Renal pelvis (tissue), 4 donors: ENCODE data around the gene KPNA6. TPM values are rescaled to one million over a fixed set of nuclear protein-coding genes. Genes with fewer than 3 reads are reported as not detected.
A peak's percentile ranks its signal among the peaks of the same experiment; 100 is the strongest.
"Not testable (repeated sequence)": the region's sequence is repeated elsewhere in the genome, so short reads cannot be mapped to it uniquely, and the experiment has no call there.

Experiments used
- DNase-seq: peaks from one replicate; pipeline ENCODE4 v3.0.0-alpha.2; 2013
- polyA plus RNA-seq, 3 donors: library from polyadenylated mRNA; unstranded; fragments of 120-200 nt; gene quantifications; one replicate each; pipeline ENCODE4 v1.2.1, GENCODE V29; 2013; ENCODE audit not compliant: insufficient read length in 3 of 3

The KPNA6 gene
- polyA plus RNA-seq, 3 donors: 26.4 to 38.7 (median 38.0) TPM

DNA sequence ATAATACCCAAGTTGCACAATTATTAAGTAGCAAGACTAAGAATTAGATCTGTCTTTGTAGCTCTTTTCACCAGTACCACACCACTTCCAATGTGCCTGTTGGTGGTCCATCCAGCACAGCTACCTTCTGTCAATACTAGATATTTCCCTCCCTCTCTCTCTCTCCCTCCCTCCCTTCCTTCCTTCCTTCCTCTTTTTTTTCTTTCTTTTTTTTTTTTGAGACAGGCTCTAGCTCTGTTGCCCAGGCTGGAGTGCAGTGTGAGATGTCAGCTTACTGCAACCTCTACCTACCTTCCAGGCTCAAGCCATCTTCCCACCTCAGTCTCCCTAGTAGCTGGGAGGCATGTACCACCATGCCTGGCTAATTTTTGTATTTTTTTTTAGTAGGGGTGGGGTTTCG is 21.1 kb downstream of the KPNA6 start:
- DNase-seq: no peak

DNA sequence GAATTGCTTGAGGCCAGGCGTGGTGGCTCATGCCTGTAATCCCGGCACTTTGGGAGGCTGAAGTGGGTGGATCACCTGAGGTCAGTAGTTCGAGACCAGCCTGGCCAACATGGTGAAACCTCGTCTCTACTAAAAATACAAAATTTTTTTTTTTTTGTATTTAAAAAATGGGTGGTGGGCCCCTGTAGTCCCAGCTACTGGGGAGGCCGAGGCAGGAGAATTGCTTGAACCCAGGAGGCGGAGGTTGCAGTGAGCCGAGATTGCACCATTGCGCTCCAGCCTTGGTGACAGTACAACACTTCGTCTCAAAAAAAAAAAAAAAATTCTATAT is 26.1 kb downstream of the KPNA6 start:
- not testable (repeated sequence) for DNase-seq

DNA sequence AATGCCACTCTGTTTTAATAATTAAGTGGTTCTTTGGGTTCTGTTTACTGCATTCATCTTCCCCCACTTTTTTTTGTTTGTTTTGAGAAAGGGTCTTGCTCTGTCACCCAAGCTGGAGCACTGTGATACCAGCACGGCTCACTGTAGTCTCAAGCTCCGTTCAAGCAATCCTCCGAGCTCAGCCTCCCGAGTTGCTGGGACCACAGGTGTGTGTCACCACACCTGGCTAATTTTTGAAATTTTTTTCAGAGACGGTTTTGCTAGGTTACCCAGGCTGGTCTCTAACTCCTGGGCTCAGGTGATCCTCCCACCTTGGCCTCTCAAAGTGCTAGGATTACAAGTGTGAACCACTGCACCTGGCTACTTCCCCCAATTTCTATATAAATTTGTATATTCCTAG is 29.3 kb downstream of the KPNA6 start:
- no peak for DNase-seq

DNA sequence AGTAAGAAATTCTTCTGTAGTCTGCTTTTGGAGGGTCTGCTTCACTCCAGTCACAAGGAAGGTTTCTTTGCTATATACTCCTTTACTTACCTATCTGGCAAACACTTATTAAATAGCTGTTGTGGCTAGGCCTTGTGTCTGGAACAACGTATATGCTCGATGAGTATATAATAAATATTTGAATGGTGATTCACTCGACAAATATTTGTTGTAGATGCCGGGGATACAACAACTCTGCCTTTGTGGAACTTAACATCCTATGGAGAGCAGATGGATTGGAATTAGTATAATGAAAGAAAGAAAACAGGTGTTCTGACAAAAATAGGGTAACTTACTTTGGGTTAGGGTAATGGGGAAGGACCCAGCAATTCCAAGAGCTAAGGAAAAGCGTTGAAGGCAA is 31.1 kb downstream of the KPNA6 start:
- no peak for DNase-seq

DNA sequence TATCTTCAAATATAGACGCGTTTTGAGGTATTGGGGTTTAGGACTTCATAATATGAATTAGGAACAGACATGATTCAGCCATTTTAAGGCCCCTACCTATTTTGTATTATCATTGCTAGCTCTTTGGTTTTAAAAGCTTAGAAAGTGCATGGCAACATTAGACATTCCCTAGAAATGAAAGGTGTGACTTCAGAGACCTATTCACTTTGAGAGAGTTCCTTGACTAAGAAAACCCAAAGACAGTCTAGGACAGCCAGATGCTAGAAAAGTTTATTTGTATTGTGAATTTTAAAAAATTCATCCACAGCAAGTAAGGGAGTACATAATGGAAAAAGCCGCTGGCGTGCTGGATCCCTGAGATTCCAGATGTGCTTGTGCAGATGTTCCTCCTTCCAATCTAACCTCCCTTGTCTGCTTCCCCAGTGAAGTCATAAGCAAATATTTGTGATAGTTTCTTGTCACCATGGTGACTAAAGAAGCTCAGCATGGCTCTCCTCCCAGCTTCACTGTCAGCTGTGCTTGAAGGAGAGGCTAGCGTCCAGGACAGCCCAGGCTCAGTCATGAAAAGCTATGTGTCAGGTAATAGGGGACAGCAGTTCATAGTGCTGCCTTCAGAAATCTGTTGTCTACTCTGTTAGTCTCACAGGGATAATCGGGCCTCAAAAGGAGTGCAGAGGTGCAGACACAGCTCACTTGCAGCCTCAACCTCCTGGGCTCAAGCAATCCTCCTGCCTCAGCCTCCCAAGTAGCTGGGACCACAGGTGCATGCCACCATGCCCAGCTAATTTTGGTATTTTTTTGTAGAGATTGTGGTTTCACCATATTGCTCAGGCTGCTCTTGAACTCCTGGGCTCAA is 34.8 kb downstream of the KPNA6 start:
- DNase-seq: peak; percentile 61

DNA sequence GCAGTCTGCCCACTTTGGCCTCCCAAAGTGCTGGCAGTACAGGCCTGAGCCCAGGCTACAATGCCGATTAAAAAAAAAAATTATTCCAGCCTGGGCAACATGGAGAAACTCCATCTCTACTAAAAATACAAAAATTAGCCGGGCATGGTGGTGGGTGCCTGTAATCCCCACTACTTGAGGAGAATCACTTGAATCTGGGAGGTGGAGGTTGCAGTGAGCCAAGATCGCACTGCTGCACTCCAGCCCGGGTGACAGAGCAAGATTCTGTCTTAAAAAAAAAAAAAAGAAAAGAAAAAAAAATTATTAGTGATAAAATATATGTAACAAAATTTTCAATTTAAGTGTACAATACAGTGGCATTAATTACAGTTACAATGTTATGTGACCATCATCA is 35.4 kb downstream of the KPNA6 start:
- DNase-seq: not testable (repeated sequence)

DNA sequence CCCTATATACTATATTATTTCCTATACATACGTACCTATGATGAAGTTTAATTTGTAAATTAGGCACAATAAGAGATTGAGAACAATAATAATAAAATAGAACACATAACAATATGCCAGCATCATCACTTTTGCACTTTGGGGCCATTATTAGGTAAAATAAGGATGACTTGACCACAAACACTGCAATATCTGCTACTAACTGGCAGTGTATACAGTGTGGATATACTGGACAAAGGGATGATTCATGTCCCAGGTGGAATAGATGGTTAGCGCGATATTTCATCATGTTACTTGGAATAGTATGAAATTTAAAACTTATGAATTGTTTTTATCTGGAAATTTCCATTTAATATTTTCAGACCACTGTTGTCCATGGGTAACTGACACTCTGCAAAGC is 36.2 kb downstream of the KPNA6 start:
- no peak for DNase-seq

DNA sequence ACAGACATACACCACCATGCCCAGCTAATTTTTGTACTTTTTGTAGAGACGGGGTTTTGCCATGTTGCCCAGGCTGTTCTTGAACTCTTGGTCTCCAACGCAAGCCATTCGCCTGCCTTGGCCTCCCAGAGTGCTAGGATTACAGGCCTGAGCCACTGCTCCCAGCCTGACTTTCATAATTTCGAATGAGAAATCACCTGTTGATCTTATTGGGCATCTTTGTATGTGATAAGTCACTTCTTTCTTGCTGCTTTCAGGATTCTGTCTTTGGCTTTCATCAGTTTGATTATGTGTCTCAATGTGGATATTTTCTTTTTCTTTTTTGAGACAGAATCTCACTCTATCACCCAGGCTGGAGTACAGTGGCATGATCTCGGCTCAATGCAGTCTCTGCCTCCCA is 39.9 kb downstream of the KPNA6 start:
- DNase-seq: not testable (repeated sequence)

DNA sequence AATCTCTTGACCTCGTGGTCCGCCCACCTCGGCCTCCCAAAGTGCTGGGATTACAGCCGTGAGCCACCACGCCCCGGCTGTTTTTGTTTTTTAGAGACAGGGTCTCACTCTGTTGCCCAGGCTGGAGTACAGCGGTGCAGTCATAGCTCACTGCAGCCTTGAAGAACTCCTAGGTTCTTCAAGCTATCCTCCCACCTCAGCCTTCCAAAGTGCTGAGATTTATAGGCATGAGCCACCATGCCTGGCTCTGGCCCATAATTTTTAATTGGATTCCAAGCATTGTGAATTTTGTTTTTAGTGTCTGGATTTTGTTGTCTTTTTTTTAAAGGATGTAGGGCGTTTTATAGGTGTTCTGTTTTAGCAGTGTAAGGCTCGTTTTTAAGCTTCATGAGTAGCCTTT is 43.0 kb downstream of the KPNA6 start:
- DNase-seq: peak; percentile 4

DNA sequence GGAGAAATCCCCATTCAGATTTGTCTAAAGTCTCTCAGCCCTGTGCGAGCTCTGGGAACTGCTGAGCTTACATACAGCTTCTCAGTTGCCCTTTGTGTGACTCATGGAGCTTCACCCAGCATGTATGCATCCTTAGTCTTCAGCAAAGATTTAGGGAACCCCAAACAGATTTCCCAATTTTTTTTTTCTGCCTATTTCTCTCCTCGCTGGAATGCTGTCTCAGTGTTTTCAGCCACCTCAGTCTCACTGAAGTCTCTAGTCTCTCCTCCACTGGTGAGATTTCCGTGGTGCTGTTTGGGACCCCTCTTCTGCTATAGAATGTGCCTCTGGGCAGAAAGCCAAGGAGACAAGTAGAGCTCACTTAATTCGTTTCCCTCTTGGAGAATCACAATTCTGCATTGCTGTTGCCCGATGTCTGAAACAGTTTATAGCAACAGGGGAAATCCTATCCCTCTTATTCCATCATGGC is 43.5 kb downstream of the KPNA6 start:
- peak; percentile 36 for DNase-seq

DNA sequence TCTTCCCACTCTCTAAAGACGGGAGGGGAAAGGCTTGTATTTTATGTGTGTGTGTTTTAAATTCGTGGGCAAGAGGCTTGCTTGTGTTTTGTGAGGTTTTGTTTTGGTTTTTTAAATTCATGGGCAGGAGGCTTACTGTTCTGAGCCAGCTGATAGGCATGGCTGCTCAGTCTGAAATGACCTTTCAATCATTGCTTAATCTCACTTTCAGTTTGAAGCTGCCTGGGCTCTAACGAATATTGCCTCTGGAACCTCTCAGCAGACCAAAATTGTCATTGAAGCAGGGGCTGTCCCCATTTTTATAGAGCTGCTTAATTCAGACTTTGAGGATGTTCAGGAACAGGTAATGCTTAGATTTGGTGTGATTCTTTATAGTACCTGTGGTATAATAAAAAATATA is 51.3 kb downstream of the KPNA6 start:
- DNase-seq: no peak

DNA sequence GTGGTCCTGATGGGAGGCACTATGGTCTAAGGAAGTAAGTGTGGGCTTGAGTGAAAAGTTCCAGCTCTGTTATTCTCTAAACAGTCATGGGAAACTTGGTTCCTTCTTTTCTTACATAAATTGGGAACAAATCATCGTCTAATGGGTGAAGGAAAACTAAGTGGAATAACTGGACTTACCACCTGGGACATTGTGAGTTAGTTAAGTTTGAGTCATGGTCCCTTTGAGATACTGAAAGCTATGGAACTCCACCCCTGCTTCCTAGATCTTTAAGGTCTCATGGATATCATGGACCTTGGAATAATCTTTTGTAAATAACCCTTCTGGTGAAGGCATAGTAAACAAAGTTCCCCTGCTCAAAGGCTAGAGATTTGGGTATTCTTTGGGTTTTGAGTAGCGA is 55.5 kb downstream of the KPNA6 start:
- no peak for DNase-seq

DNA sequence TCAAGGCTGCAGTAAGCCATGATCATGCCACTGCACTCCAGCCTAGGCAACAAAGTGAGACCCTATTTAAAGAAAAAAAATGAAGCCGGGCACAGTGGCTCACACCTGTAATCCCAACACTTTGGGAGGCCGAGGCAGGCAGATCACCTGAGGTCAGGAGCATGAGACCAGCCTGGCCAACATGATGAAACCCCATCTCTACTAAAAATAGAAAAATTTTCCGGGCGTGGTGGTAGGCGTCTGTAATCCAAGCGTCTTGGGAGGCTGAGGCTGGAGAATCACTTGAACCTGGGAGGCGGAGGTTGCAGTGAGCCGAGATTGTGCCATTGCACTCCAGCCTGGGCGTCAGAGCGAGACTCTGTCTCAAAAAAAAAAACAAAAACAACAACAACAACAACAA is 57.8 kb downstream of the KPNA6 start:
- DNase-seq: not testable (repeated sequence)

DNA sequence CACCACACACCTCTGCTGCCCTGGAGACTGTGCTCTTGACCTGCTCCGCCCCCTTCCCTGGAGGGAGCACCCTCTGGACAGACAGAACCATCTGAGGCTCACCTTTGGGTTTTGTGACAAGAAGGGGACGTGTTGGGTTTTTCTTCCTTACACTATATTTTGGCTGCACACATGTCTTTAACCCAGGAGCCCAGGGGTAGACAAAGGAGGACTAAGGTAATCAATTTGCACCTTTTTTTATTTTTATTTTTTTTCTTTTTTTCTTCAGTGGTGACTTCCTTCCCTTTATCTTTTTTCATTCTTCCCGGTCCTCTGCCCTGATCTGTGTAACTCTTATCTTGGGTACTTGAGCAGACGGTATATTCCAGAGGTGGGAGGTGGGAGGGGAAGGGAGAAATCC is 63.1 kb downstream of the KPNA6 start:
- no peak for DNase-seq

DNA sequence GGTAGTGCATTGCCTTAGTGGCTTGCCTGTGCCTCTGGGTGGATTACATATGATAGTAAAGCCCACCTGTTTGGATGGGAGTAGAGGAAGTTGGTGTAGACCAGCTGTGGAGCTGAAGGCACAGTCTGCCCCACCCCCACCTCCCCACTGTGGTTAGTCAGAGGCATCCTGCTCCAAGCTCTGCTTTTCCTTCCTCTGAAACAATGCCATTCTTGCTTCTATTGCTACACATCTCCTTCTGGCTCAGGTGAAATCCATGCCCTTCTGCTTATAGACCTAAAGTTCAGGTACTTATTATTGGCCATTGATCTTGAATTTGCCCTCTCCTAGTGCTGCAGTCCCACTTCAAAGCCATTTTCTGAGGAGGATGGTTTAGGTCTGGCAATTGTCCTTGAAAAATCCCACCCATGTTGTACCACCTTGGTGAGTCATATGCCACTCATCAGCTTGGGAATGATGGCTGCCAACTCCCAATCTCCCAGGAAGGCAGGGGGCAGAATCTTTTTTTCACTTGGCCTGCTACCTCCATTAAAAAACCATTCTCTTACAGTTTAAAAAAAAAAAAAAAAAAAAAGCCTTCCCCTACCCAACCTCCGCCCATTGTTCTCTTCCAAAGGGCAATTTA is 64.9 kb downstream of the KPNA6 start:
- no peak for DNase-seq

DNA sequence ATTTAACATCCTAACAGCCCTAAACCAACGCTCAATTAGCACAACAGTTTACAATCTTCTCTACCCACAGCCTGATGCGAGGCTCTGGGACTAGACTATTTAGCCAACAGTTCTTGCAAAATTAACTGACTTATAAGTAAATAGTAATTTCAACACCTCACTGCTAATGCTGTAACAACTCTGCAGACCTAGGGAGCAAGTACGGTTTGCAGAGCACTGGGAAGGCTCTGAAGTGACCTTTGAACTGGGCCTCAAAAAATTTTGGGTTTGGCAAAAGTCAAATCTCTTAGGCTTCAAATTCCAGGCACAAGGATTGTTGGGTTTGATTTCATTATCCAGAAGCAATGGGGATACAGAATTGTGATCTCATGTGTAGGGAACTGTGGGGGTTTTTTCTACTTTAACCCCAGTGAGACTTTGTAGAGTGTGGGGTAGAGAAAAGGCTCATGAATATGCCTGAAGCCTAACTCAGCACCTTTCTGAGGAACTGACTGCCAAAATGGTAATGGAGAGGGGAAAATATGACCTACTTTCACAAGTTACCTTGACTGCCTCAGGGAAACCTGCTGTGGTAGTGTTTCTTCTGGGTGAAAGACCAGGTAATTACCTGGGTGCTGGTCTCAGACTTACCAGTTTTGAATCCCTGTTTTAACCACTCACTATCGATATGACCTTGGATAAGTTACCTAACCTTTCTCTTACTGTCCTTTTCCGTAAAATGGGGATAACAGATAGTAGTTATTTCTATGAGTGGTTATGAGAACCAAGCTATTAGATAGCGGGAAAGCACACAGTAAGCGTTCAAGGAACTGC is 70.7 kb downstream of the KPNA6 start:
- DNase-seq: no peak

DNA sequence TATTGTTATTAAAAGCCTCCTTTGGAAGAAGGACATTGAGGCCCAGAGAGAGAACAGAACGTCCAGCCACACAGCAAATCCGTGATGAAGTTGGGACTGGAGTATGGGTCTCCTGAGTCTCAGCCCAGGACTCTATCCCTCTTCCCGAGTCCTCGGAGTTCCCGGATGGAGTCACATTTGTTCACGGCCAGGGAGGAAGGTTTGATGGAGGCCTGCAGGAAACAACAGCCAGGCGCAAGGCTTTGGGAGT is 71.3 kb downstream of the KPNA6 start:
- DNase-seq: no peak

DNA sequence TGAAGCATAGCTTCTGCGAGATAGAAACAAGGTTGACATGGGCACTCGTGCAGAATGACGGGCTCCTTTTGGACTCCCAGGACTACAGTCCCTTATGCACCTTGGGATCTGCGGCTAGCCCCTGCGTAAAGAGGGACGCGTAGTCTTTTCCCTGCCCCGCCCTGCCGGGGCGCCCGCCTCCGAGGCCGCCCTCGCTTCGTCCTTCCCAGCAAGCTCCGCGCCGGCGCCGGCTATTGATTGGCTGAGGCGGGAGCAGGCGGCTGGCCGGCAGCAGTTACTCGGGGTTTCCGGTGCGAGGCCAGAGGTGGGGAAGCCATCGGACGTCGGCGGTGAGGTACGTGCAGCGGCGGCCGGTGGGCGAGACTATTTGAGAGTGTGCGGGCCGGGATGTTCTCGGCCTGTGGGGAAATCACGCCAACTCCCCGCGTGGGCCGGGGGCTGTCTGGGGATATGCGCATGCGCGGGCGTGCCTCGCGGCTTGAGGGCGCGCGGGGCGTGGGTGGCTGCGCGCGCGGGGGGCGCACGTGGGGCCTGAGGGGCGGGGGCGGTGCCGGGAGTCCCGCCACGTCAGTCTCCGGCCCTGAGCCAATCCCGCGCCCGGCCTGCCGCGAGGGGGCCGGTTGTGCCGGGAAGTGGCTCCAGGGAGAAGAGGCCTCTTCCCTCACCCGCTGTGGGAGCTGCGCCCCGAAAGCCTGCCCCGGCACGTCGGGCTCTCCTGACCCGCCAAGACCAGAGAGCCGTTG is 71.8 kb downstream of the KPNA6 start, which contains the start of gene TXLNA:
Gene TXLNA, plus strand, starts transcription at position 233 of the 743 bp plus-strand sequence. CDS start 671 bp downstream, outside the sequence.
- DNase-seq: peak; percentile 93

DNA sequence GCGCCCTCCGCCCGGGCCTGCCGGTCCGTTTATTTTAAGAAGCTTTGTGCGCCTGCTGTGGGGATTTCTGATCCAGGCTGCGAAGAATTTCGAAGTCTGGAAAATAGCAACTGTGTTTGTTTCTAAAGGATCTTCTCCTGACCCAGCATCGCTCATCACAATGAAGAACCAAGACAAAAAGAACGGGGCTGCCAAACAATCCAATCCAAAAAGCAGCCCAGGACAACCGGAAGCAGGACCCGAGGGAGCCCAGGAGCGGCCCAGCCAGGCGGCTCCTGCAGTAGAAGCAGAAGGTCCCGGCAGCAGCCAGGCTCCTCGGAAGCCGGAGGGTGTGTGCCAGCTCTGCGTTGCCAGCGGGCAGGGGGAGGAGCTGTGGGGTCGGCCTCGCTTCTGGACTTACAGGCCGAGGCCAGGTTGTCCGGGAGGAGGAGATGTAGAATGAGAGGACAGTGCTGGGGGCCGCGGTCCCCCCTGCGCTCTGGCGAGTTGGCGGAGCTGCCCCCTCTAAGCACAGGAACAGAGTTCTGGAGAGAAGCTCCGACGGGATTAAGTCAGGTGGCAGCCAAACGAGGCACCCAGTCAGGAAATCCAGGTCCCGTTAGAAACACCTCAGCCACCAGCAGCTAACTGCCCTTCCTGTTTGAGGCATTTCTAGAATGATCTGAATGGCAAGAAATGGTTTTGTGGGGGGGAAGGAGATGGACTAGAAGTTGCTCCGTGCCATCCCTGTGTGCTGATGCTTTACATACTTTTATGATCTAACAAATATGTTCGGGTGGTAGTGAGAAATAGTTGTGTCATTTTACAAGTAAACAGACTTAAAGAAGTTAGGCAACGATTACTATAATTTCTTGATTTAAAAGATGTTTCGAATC is 72.6 kb downstream of the KPNA6 start:
- DNase-seq: peak; percentile 47

DNA sequence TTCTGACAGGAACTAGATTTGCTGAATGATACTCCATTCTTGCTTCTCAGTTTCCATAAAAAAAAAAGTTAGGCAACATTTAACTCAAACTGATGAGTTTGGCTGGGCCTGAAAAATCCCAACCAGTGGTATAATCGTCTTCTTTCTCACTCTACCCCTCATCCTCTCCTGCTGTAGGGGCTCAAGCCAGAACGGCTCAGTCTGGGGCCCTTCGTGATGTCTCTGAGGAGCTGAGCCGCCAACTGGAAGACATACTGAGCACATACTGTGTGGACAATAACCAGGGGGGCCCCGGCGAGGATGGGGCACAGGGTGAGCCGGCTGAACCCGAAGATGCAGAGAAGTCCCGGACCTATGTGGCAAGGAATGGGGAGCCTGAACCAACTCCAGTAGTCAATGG is 73.2 kb downstream of the KPNA6 start:
- DNase-seq: no peak

DNA sequence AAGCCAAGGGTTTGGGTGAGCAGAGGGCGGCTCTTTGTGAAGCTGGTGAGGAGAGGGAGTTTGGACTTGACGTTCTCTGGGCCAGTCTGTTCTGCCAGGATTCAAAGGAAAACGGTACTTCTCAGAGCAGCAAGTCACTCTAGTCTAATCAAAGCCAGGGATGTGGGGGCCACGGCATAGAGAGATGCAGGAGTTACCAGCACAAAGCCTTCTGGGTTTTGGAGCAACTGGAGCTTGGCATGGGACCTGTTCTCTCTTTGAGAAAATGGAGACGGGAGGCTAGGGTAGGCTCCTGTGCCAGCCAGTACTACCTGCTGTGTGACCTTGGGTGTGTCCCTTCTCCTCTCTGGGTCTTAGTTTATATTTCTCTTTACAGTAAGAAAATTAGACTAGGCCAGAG is 73.7 kb downstream of the KPNA6 start:
- DNase-seq: no peak
